ENCODE measurements around the gene C1orf185. TPM values are rescaled to one million over a fixed set of nuclear protein-coding genes. Genes with fewer than 3 reads are reported as not detected.

Gene C1orf185
- polyA plus RNA-seq (ENCODE audit: low read depth in 6 of 6), result not detected

DNA sequence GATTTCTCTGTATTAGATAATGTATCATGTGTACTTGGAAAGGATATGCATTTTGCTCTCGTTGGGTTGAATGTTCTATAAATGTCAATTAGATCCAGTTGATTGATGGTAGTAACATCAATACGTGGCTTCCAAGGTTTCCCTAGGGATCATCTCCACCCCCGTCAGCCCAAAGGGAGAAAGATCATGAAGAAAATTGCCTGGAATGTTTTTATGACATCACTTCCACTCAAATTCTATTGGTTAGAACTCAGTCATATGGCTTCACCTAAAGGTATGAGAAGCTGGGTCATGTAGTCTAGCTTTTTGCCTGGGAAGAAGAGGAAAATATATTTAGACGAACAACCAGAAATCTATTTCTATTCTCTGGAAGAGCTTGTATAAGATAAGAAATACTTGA is at the start of gene C1orf185:
Gene C1orf185 (plus strand): TSS at position 253 of the 400 bp plus-strand sequence. CDS start 6 bp downstream, at position 259.
- Mint-ChIP-seq H3K27me3 (peaks cover 5 to 20% (median 13%) of the 10 kb centered on the region in 3 donors), H3K4me3 (no peak within 1 kb of the TSS), H3K27ac (peak within 1 kb of the TSS in 1 of 6 donors; percentile 25), H3K36me3 (no peaks in the 10 kb centered on the region), H3K9me3 (peaks cover 0 to 8% (median 0%) of the 10 kb centered on the region in 7 donors), H3K4me1 (no peaks in the 10 kb centered on the region)
- DNase-seq (no peak), ATAC-seq (ENCODE audit: low read depth in 2 of 2) (no peak)

DNA sequence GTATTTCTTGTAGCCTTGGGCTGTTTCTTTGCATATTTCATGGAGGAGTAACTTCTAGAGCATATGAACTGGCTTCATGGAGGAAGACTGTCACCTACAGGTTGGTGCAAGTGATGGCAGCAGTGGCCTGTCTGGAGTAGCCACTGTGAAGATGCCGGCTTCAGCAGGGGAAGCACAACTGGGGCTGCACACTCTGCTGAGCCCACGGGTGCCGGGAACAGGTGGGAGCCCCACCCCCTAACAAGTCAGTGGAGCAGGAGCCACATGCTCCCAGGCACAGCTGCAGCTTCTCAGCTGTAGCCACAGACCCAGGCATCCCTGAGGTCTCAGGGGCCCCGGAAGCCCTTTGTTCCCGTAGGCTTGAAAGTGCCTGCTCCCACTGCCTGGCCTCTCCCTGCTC is 43.2 kb upstream of the C1orf185 start:
- Mint-ChIP-seq H3K27me3 (peaks cover 25 to 42% (median 28%) of the 10 kb centered on the region in 3 donors), H3K9me3 (peaks cover 8 to 40% (median 23%) of the 10 kb centered on the region in 7 donors), H3K4me3 (no peak overlapping the region), H3K27ac (no peak overlapping the region), H3K4me1 (no peaks in the 10 kb centered on the region), H3K36me3 (peaks cover 9 to 22% of the 10 kb centered on the region in 2 donors)
- DNase-seq (no peak), ATAC-seq (ENCODE audit: low read depth in 2 of 2) (no peak)

- peaks cover 9 to 22% of the 10 kb centered on the region in 2 donors for H3K36me3 Mint-ChIP-seq
- ATAC-seq (ENCODE audit: low read depth in 2 of 2) (no peak), DNase-seq (no peak)
- no peak overlapping the region for H3K27ac Mint-ChIP-seq
- peaks cover 6 to 34% (median 20%) of the 10 kb centered on the region in 7 donors for H3K9me3 Mint-ChIP-seq
- peaks cover 20 to 34% (median 29%) of the 10 kb centered on the region in 3 donors for H3K27me3 Mint-ChIP-seq
- H3K4me3 Mint-ChIP-seq, result no peak overlapping the region
- no peaks in the 10 kb centered on the region for H3K4me1 Mint-ChIP-seq
Measured at GRCh38 chr1:51061231-51061918, 40.7 kb upstream of the C1orf185 start.

DNA sequence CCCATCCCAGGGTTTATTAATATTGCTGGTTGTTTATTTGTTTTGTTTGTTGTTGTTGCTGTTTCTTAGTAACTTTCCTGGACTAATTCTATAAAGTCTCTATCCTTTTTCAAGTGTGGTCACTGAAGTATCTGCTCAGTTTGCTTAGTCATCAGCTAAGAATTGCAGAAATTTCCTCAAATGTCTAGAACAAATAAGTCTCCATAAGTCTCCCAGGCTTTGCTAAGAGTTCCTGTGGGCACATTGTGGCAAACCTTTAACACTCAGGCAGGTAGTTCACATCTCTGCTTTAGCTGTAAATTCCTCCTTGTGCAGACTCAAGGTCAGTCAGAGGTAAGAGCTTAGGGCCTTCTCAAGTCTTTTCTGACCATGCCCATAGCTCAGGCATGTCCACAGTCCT is 38.9 kb upstream of the C1orf185 start:
- peaks cover under 1 to 18% (median 9%) of the 10 kb centered on the region in 7 donors for H3K9me3 Mint-ChIP-seq

GRCh38 chr1:51070011-51070410 is 32.0 kb upstream of the C1orf185 start:
- H3K27me3 Mint-ChIP-seq, result peaks cover 27 to 56% (median 40%) of the 10 kb centered on the region in 3 donors
- DNase-seq, result no peak
- H3K36me3 Mint-ChIP-seq, result no peaks in the 10 kb centered on the region
- ATAC-seq (ENCODE audit: low read depth in 2 of 2), result no peak
- H3K27ac Mint-ChIP-seq, result no peak overlapping the region
- no peaks in the 10 kb centered on the region for H3K4me1 Mint-ChIP-seq
- no peak overlapping the region for H3K4me3 Mint-ChIP-seq
- peaks cover 0 to 2% (median 0%) of the 10 kb centered on the region in 7 donors for H3K9me3 Mint-ChIP-seq

More for the DNA sequence above, 38.9 kb upstream of the C1orf185 start:
- no peaks in the 10 kb centered on the region for H3K4me1 Mint-ChIP-seq
- H3K36me3 Mint-ChIP-seq, result peaks cover 4 to 16% of the 10 kb centered on the region in 2 donors
- no peak for ATAC-seq (ENCODE audit: low read depth in 2 of 2)
- DNase-seq, result no peak
- no peak overlapping the region for H3K4me3 Mint-ChIP-seq
- no peak overlapping the region for H3K27ac Mint-ChIP-seq
- H3K27me3 Mint-ChIP-seq, result peaks cover 21 to 39% (median 23%) of the 10 kb centered on the region in 3 donors

DNA sequence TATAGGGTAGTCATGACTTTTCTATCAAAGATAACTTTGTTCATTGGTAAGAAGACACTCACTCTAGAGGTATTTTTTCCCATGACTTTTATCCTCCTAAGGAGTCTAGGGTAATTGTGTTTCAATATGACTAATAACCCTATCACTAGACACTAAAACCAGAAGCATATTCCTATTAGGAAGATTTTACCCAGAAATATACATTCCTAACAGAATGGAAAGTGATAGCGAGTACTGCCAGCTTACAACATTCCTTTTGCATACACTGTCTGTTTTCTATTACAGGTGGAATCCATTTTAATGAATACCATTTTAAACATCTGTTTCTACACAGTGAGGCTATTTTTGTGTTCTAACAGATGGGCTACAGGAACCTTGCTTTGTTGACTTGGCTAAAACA is 31.4 kb upstream of the C1orf185 start:
- Mint-ChIP-seq H3K4me1 (no peaks in the 10 kb centered on the region), H3K27ac (no peak overlapping the region), H3K9me3 (peaks cover 0 to 2% (median 0%) of the 10 kb centered on the region in 7 donors), H3K4me3 (no peak overlapping the region), H3K36me3 (no peaks in the 10 kb centered on the region), H3K27me3 (peaks cover 27 to 56% (median 43%) of the 10 kb centered on the region in 3 donors)
- no peak for ATAC-seq (ENCODE audit: low read depth in 2 of 2)
- DNase-seq, result no peak

GRCh38 chr1:51071291-51072042 is 30.6 kb upstream of the C1orf185 start:
- Mint-ChIP-seq H3K27ac (no peak overlapping the region), H3K36me3 (no peaks in the 10 kb centered on the region), H3K4me1 (no peaks in the 10 kb centered on the region), H3K4me3 (no peak overlapping the region), H3K27me3 (peaks cover 27 to 50% (median 43%) of the 10 kb centered on the region in 3 donors), H3K9me3 (peaks cover 0 to 2% (median 0%) of the 10 kb centered on the region in 7 donors)
- no peak for DNase-seq
- no peak for ATAC-seq (ENCODE audit: low read depth in 2 of 2)

DNA sequence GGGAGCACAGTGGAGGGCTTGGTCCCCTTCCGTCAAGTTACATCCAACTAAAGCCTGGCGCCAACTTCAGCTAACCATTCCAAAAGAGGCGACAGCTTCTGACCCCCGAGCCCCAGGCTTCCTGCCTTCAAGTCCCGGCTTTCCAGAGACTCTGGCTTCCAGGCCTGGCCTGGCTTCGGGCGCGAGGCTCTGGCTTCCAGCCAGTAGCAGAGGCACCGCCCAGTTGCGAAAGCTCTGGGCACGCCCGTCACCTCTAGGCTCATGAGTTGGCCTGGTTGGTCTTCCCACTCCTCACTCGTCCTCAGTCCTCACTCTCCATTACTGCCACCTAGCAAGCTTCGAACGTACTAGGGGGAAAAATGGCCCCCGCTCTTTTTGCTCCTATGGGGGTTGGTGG is 30.0 kb upstream of the C1orf185 start:
- H3K27ac Mint-ChIP-seq, result no peak overlapping the region
- H3K9me3 Mint-ChIP-seq, result peaks cover 0 to 2% (median 0%) of the 10 kb centered on the region in 7 donors
- ATAC-seq (ENCODE audit: low read depth in 2 of 2) (no peak), DNase-seq (no peak)
- H3K4me1 Mint-ChIP-seq, result no peaks in the 10 kb centered on the region
- no peaks in the 10 kb centered on the region for H3K36me3 Mint-ChIP-seq
- peaks cover 27 to 50% (median 43%) of the 10 kb centered on the region in 3 donors for H3K27me3 Mint-ChIP-seq
- H3K4me3 Mint-ChIP-seq, result no peak overlapping the region

- Mint-ChIP-seq H3K27ac (peak overlapping the region in 1 of 6 donors; percentile 60), H3K9me3 (peaks cover 0 to 2% (median 0%) of the 10 kb centered on the region in 7 donors), H3K36me3 (no peaks in the 10 kb centered on the region), H3K4me3 (no peak overlapping the region), H3K27me3 (peaks cover 25 to 43% (median 43%) of the 10 kb centered on the region in 3 donors), H3K4me1 (no peaks in the 10 kb centered on the region)
- DNase-seq (no peak), ATAC-seq (ENCODE audit: low read depth in 2 of 2) (no peak)
Measured at GRCh38 chr1:51072651-51073050, 29.4 kb upstream of the C1orf185 start.

DNA sequence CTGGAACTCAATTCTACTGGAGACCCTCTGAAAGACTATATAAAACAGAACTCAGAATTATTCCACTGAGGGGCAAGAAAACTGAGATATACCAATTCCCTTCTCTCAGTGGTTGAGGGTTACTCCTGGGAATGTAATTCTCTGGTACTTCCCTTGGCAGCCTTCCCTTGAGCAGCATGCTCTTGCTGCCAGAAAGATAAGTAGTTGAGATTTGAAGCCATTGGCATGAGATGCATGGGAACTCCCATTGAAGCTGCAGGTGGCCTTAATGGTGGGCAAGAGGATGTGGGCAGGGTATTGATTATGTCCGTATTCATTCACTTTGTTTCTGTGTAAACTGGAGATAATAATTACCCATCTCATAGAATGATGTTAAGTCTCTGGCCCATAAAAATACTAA is 28.6 kb upstream of the C1orf185 start:
- no peaks in the 10 kb centered on the region for H3K4me1 Mint-ChIP-seq
- peaks cover 19 to 42% (median 40%) of the 10 kb centered on the region in 3 donors for H3K27me3 Mint-ChIP-seq
- no peak for ATAC-seq (ENCODE audit: low read depth in 2 of 2)
- no peak overlapping the region for H3K4me3 Mint-ChIP-seq
- no peaks in the 10 kb centered on the region for H3K36me3 Mint-ChIP-seq
- no peak for DNase-seq
- no peak overlapping the region for H3K27ac Mint-ChIP-seq
- H3K9me3 Mint-ChIP-seq, result no peaks in the 10 kb centered on the region

DNA sequence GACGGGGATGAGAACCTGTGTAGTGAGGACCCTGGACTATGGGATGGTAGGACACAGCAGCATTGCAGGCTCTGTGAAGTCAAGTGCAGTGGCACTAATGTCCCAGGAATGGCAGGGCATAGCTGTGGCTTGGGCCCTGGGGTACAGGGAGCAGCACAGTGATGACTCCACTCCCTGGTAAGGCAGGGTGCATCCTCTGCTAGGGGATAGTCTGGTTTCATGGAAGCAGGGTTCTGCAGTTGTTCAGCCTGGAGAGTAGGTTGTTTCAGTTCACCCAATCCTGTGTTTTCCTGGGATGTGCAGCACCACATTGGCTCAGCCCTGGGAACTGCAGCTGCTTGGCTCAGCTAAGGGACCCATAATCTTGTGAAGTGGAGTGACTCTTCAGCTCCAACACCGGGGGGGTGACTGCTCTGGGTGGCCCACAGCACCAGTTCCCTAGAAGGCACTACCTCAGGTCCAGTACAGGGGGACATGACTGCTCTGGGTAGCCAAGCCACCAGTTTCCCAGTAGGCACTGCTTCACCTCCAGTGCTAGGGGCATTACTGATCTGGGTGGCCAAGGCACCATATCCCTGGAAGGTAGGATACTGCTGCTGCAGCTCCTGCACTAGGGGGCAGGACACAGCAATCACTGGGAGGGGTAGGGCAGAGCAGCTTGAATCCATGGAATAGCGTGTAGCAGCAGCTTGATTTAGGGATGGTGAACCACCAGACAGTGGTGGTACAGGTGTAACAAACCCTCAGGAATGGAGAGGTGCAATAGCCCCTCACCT is 15.3 kb upstream of the C1orf185 start:
- peaks cover 3 to 14% (median 9%) of the 10 kb centered on the region in 7 donors for H3K9me3 Mint-ChIP-seq
- peaks cover 0 to 12% of the 10 kb centered on the region in 2 donors for H3K36me3 Mint-ChIP-seq
- DNase-seq, result no peak
- peaks cover 30 to 73% (median 62%) of the 10 kb centered on the region in 3 donors for H3K27me3 Mint-ChIP-seq
- no peak for ATAC-seq (ENCODE audit: low read depth in 2 of 2)
- H3K27ac Mint-ChIP-seq, result no peak overlapping the region
- H3K4me1 Mint-ChIP-seq, result no peaks in the 10 kb centered on the region
- H3K4me3 Mint-ChIP-seq, result no peak overlapping the region

DNA sequence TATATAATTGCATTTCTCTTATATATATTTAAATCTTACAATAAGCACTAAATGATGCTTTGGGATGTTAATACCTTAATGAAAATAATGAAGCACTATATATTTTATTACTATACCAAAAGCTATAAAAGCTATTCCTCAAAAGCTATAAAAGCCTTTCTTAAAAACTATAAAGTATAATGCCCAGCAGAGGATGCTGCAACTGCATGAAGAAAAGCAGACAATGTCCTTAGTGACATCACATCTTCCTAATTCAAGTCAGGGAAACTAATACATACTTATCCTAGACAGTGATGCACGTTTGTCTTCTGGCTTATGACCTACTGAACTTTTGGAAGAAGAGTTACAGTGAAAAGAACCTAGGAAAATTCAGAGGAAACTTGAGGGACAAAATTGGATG is 13.6 kb upstream of the C1orf185 start:
- H3K4me3 Mint-ChIP-seq, result no peak overlapping the region
- no peaks in the 10 kb centered on the region for H3K4me1 Mint-ChIP-seq
- H3K9me3 Mint-ChIP-seq, result peaks cover 4 to 20% (median 9%) of the 10 kb centered on the region in 7 donors
- H3K27ac Mint-ChIP-seq, result no peak overlapping the region
- DNase-seq (no peak), ATAC-seq (ENCODE audit: low read depth in 2 of 2) (no peak)
- H3K27me3 Mint-ChIP-seq, result peaks cover 36 to 73% (median 69%) of the 10 kb centered on the region in 3 donors
- peaks cover 0 to 12% of the 10 kb centered on the region in 2 donors for H3K36me3 Mint-ChIP-seq

GRCh38 chr1:51093581-51093980 is 8.4 kb upstream of the C1orf185 start:
- Mint-ChIP-seq H3K9me3 (peaks cover 15 to 45% (median 21%) of the 10 kb centered on the region in 7 donors), H3K27ac (no peak overlapping the region), H3K4me3 (no peak overlapping the region), H3K27me3 (peaks cover 41 to 85% (median 80%) of the 10 kb centered on the region in 3 donors), H3K36me3 (peaks cover 9 to 23% of the 10 kb centered on the region in 2 donors), H3K4me1 (no peaks in the 10 kb centered on the region)
- ATAC-seq (ENCODE audit: low read depth in 2 of 2), result no peak
- no peak for DNase-seq
